ENCODE results near the gene ANO10.
A peak's percentile ranks its signal among the peaks of the same experiment; 100 is the strongest.

Gene ANO10

GRCh38 chr3:43641306-43642114 lies 19.7 kb upstream of the ANO10 start:
- H3K4me3 ChIP-seq (ENCODE audit: severe bottlenecking) = no peak overlapping the region
- no peaks in the 10 kb centered on the region for H3K36me3 ChIP-seq (ENCODE audit: low read depth)
- no peaks in the 10 kb centered on the region for H3K27me3 ChIP-seq (ENCODE audit: insufficient read depth, poor library complexity, severe bottlenecking)
- peak; percentile 6; the same call in 1 of the 3 replicates for ATAC-seq (ENCODE audit: low read depth)
- no peak for DNase-seq (ENCODE audit: low spot score)
- H3K9me3 ChIP-seq (ENCODE audit: severe bottlenecking) = no peaks in the 10 kb centered on the region
- TF ChIP-seq CTCF (IDR thresholded peaks at IDR 0.05; ENCODE audit: poor library complexity, severe bottlenecking) = no peak
- H3K4me1 ChIP-seq (ENCODE audit: insufficient read depth, poor library complexity, severe bottlenecking) = peaks cover 15% of the 10 kb centered on the region
- no peak overlapping the region for H3K27ac ChIP-seq (ENCODE audit: poor library complexity, severe bottlenecking)

GRCh38 chr3:43640681-43641080 lies 18.9 kb upstream of the ANO10 start:
- DNase-seq (ENCODE audit: low spot score) = no peak
- Histone ChIP-seq H3K36me3 (ENCODE audit: low read depth) (no peaks in the 10 kb centered on the region), H3K4me1 (ENCODE audit: insufficient read depth, poor library complexity, severe bottlenecking) (peaks cover 15% of the 10 kb centered on the region), H3K27ac (ENCODE audit: poor library complexity, severe bottlenecking) (no peak overlapping the region), H3K4me3 (ENCODE audit: severe bottlenecking) (no peak overlapping the region), H3K27me3 (ENCODE audit: insufficient read depth, poor library complexity, severe bottlenecking) (no peaks in the 10 kb centered on the region), H3K9me3 (ENCODE audit: severe bottlenecking) (no peaks in the 10 kb centered on the region)
- no peak for TF ChIP-seq CTCF (IDR thresholded peaks at IDR 0.05; ENCODE audit: poor library complexity, severe bottlenecking)
- ATAC-seq (ENCODE audit: low read depth) = no peak

GRCh38 chr3:43638594-43639447 lies 17.0 kb upstream of the ANO10 start:
- ATAC-seq (ENCODE audit: low read depth) = peak; percentile 82
- no peak for DNase-seq (ENCODE audit: low spot score)
- H3K9me3 ChIP-seq (ENCODE audit: severe bottlenecking) = no peaks in the 10 kb centered on the region
- no peak overlapping the region for H3K4me3 ChIP-seq (ENCODE audit: severe bottlenecking)
- no peaks in the 10 kb centered on the region for H3K27me3 ChIP-seq (ENCODE audit: insufficient read depth, poor library complexity, severe bottlenecking)
- peaks cover 15% of the 10 kb centered on the region for H3K4me1 ChIP-seq (ENCODE audit: insufficient read depth, poor library complexity, severe bottlenecking)
- TF ChIP-seq CTCF (IDR thresholded peaks at IDR 0.05; ENCODE audit: poor library complexity, severe bottlenecking) = peak; percentile 40
- no peak overlapping the region for H3K27ac ChIP-seq (ENCODE audit: poor library complexity, severe bottlenecking)
- H3K36me3 ChIP-seq (ENCODE audit: low read depth) = no peaks in the 10 kb centered on the region

GRCh38 chr3:43637702-43638101 lies 15.9 kb upstream of the ANO10 start:
- H3K4me1 ChIP-seq (ENCODE audit: insufficient read depth, poor library complexity, severe bottlenecking) = peaks cover 21% of the 10 kb centered on the region
- no peak for ATAC-seq (ENCODE audit: low read depth)
- no peak for DNase-seq (ENCODE audit: low spot score)
- no peaks in the 10 kb centered on the region for H3K9me3 ChIP-seq (ENCODE audit: severe bottlenecking)
- no peak overlapping the region for H3K4me3 ChIP-seq (ENCODE audit: severe bottlenecking)
- peak overlapping the region; percentile 8 for H3K27ac ChIP-seq (ENCODE audit: poor library complexity, severe bottlenecking)
- TF ChIP-seq CTCF (IDR thresholded peaks at IDR 0.05; ENCODE audit: poor library complexity, severe bottlenecking) = no peak
- no peaks in the 10 kb centered on the region for H3K36me3 ChIP-seq (ENCODE audit: low read depth)
- no peaks in the 10 kb centered on the region for H3K27me3 ChIP-seq (ENCODE audit: insufficient read depth, poor library complexity, severe bottlenecking)

Measured in RWPE2 (cell line).